Nephron progenitor cell (in vitro differentiated cells): Measurements from ENCODE around the gene LYRM4.

ENCODE experiments used
- DNase-seq: peaks from one replicate; pipeline ENCODE4 v3.0.0; 2021
- H3K27ac Mint-ChIP-seq: 2 replicates; pipeline ENCODE4 v1.8.0; 2021; ENCODE audit warnings: mild to moderate bottlenecking, moderate library complexity, mixed read lengths
- H3K27me3 Mint-ChIP-seq: 2 replicates; pipeline ENCODE4 v1.8.0; 2021; ENCODE audit warnings: mild to moderate bottlenecking, low read depth, mixed read lengths; ENCODE audit not compliant: poor library complexity
- H3K36me3 Mint-ChIP-seq: 2 replicates; pipeline ENCODE4 v1.8.0; 2021; ENCODE audit warnings: low read depth, mixed read lengths
- H3K4me1 Mint-ChIP-seq: 2 replicates; pipeline ENCODE4 v1.8.0; 2021; ENCODE audit warnings: mixed read lengths
- H3K4me3 Mint-ChIP-seq: 2 replicates; pipeline ENCODE4 v1.8.0; 2021; ENCODE audit warnings: mild to moderate bottlenecking, moderate library complexity, mixed read lengths
- H3K9me3 Mint-ChIP-seq: 2 replicates; pipeline ENCODE4 v1.8.0; 2021; ENCODE audit warnings: mild to moderate bottlenecking, moderate library complexity, mixed read lengths
- TF ChIP-seq, protein P1 (sequence below): fragments of 200-600 bp; sonication (generic); IDR thresholded peaks from 2 replicates; pipeline ENCODE4 v1.5.0; 2021; ENCODE audit warnings: antibody characterized with exemption

LYRM4 gene

DNA sequence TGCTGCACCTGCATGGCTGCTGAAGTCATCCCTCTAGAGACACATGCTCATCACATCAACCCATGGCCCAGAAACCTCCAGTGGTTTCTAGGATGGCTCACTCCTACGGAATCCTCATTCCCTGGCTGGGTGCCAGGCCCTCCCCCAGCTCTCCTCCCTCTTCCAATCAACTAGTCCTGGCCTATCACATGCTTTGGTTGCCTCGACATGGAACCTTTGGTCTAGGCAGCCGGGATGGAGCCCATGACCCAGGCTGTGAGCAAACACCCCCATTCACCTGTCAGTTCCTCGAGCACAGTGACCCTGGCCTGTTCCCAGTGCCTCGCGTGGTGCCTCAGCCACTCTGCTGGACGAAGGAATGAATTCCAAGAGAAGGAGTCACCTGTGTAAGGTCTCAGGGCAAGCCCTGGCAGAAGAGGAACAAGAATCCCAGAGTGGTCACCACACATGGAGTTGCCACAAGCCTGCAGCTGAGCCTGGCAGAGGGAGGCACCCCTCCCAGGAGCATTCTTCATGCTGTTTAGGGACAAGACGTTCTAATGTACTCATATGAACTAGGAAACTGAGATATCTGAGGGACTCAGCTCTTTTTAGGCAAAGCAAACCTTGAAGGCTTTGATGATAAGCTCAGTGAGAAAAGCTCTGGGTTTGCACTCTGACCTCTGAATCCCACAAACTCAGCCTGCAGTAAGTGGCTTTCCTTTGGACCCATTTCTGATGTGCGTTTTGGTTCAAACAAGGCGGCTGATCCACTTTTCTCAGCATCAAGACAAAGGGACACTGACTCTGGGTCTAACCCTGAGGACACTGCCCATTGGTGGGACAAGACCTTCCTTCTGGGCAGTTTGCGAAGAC is 135.4 kb downstream of the LYRM4 start:
- Mint-ChIP-seq H3K9me3 (no peaks in the 10 kb centered on the region), H3K4me1 (peaks cover 10% of the 10 kb centered on the region), H3K27ac (no peak overlapping the region), H3K36me3 (peaks cover 12% of the 10 kb centered on the region), H3K4me3 (no peak overlapping the region), H3K27me3 (peaks cover 6% of the 10 kb centered on the region)
- no peak for DNase-seq
- TF ChIP-seq, protein P1, sequence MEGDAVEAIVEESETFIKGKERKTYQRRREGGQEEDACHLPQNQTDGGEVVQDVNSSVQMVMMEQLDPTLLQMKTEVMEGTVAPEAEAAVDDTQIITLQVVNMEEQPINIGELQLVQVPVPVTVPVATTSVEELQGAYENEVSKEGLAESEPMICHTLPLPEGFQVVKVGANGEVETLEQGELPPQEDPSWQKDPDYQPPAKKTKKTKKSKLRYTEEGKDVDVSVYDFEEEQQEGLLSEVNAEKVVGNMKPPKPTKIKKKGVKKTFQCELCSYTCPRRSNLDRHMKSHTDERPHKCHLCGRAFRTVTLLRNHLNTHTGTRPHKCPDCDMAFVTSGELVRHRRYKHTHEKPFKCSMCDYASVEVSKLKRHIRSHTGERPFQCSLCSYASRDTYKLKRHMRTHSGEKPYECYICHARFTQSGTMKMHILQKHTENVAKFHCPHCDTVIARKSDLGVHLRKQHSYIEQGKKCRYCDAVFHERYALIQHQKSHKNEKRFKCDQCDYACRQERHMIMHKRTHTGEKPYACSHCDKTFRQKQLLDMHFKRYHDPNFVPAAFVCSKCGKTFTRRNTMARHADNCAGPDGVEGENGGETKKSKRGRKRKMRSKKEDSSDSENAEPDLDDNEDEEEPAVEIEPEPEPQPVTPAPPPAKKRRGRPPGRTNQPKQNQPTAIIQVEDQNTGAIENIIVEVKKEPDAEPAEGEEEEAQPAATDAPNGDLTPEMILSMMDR: no peak

DNA sequence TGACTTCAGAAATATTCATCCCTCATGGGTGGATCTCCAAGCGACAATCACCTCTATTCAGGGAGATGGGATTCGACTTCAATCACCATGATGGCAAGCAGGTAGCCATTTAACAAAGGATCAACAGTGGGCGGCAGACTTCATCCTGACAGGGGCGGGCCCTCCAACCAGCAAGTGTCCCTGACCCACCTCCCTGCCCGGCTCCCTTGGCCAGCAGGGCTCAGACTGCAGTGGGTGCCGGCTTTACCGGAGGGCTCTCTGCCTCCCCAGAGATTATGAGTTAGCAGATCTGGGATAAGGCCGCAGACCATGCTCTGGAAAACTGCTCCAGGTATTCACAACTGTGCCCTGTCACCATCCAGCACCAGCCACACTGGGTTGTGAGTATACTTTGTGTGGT is 136.2 kb downstream of the LYRM4 start:
- Mint-ChIP-seq H3K4me3 (no peak overlapping the region), H3K9me3 (no peaks in the 10 kb centered on the region), H3K27me3 (peaks cover 3% of the 10 kb centered on the region), H3K27ac (no peak overlapping the region), H3K4me1 (peaks cover 2% of the 10 kb centered on the region), H3K36me3 (peaks cover 12% of the 10 kb centered on the region)
- DNase-seq: no peak
- TF ChIP-seq, protein P1: no peak

DNA sequence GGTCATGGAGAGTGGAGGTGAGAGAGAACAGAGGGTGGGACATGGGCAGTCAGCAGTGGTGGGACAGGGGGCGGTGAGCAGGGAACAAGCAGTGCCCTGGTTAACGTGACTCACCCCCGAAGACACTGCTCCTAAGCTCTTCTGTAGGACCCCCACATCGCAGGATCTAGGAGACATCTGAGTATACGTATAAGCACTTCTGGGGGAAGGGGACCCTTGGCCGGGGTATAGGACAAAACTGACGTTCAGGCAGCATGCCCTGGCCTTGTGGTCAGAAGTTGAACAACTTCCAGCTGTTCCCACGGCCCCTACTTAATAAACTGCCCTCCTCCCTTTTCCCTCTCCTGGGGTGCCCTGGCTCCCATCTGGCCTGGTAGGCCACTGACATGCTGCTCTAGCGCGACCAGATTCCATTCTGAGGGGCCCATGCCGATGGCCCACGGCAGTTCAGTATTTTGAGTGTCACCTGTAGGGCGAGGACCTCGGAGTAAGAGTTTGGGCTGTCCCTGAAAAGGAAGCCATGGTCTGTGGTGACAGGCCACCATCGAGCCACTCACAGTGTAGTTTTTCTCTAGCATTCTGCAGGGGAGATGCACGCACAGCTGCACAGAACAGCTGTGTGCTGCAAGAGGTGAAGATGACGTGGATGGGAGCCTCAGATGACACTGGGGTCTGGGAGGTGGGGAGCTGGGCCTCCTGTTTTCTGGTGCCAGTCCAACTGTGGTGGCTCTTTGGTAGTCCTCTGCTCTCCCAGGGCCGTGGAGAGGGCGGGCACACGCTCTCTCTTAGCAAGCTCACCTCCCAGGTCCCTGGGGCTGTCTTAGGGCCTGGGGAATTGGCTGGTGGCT is 137.2 kb downstream of the LYRM4 start:
- TF ChIP-seq, protein P1: no peak

DNA sequence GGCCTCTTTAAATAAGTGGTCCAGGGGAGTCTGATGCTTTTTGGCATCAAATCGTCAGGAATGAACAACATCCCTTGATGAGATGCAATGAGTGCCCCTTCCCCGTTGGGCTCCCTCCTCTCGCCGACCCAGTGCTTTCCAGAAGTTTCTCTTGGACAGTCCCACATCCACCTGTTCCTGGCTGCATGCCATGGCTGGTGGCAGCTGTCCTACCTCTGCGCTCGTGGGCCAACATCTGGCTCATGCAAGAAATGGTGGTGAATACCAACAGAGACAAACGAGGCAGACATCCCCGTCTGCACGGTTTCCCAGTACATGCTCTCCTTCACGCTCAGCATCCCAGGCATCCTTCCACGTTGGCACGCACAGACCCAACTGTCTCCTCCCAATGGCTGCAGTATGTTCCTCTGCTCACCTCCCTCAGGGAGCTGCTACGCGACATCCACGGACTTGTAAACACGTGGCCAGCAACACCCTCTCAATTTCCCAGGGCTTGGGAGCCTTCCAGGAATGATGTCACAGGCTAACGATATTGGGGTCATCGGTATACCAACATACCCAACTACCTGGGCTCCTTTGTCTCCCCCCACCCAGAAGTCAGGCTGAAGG is 138.1 kb downstream of the LYRM4 start:
- DNase-seq: no peak
- Mint-ChIP-seq H3K27me3 (peaks cover 3% of the 10 kb centered on the region), H3K27ac (no peak overlapping the region), H3K4me1 (no peaks in the 10 kb centered on the region), H3K4me3 (no peak overlapping the region), H3K9me3 (no peaks in the 10 kb centered on the region), H3K36me3 (peaks cover 12% of the 10 kb centered on the region)
- TF ChIP-seq, protein P1: no peak

More for the DNA sequence above, 137.2 kb downstream of the LYRM4 start:
- H3K4me3 Mint-ChIP-seq: no peak overlapping the region
- H3K27ac Mint-ChIP-seq: peak overlapping the region; percentile 59
- DNase-seq: no peak
- H3K27me3 Mint-ChIP-seq: peaks cover 3% of the 10 kb centered on the region
- H3K9me3 Mint-ChIP-seq: no peaks in the 10 kb centered on the region
- H3K4me1 Mint-ChIP-seq: no peaks in the 10 kb centered on the region
- H3K36me3 Mint-ChIP-seq: peaks cover 12% of the 10 kb centered on the region

DNA sequence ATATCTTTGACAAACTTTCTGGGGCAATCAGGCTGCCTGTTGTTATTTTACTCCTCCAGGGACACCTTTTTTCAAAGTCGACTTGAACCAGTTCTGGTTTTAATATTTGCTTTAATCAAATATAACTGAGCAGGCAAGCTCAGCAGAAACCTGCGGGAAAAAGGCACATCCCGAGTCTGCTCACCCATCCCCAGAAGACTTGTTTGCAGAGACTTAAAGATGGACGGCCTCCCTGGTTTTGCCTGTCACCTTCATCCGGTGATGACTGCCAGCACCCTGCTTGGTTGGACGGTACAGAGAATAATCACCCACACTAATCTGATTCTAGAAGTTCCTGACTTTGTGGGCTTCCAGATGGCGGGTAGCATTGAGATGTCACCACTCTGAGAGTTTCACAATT is 138.8 kb downstream of the LYRM4 start:
- H3K4me1 Mint-ChIP-seq: no peaks in the 10 kb centered on the region
- TF ChIP-seq, protein P1: no peak
- H3K36me3 Mint-ChIP-seq: peaks cover 12% of the 10 kb centered on the region
- no peaks in the 10 kb centered on the region for H3K9me3 Mint-ChIP-seq
- peaks cover under 1% of the 10 kb centered on the region for H3K27me3 Mint-ChIP-seq
- DNase-seq: no peak
- H3K27ac Mint-ChIP-seq: no peak overlapping the region
- no peak overlapping the region for H3K4me3 Mint-ChIP-seq
